Activated T-helper 1 cell treated with anti-CD3 and anti-CD28 coated beads, Interleukin-12 subunit alpha, Interleukin-12 subunit beta, Interleukin-2, Interleukin-4 antibody, amounts not matched to agents 30 ng/mL and 10 ng/mL and 1 ng/mL, durations not matched to agents 14 hours and 24 hours and 36 hours (primary cell): Measurements from ENCODE around the gene MERTK. TPM values are rescaled to one million over a fixed set of nuclear protein-coding genes. Genes with fewer than 3 reads are reported as not detected.
"Not testable (repeated sequence)": the region's sequence is repeated elsewhere in the genome, so short reads cannot be mapped to it uniquely, and the experiment has no call there.

ENCODE experiments used
- DNase-seq: peaks from one replicate; pipeline ENCODE4 v3.0.0; 2021; ENCODE audit warnings: low spot score
- H3K27ac Mint-ChIP-seq: one replicate; pipeline ENCODE4 v1.8.0; 2021; ENCODE audit warnings: mild to moderate bottlenecking, mixed read lengths
- H3K27me3 Mint-ChIP-seq: one replicate; pipeline ENCODE4 v1.8.0; 2022; ENCODE audit warnings: mild to moderate bottlenecking, moderate library complexity, mixed read lengths; ENCODE audit not compliant: insufficient read depth
- H3K36me3 Mint-ChIP-seq: one replicate; pipeline ENCODE4 v1.8.0; 2021; ENCODE audit warnings: low read depth, mixed read lengths
- H3K4me1 Mint-ChIP-seq: one replicate; pipeline ENCODE4 v1.8.0; 2021; ENCODE audit warnings: low read depth, mixed read lengths
- H3K4me3 Mint-ChIP-seq: one replicate; pipeline ENCODE4 v1.8.0; 2021; ENCODE audit warnings: mild to moderate bottlenecking, moderate library complexity, mixed read lengths
- H3K9me3 Mint-ChIP-seq: one replicate; pipeline ENCODE4 v1.8.0; 2021; ENCODE audit warnings: mixed read lengths
- intact Hi-C: fragments of 100-400 bp; cut with micrococcal nuclease; formaldehyde crosslinking; loops from one replicate; pipeline ENCODE4 v1.15.1; 2024
- total RNA-seq: library from RNA; stranded (reverse); gene quantifications from 2 replicates; pipeline ENCODE4 v1.2.3, GENCODE V29; 2022

Gene MERTK
- total RNA-seq, 1 donor from 2014 or later: 1.3 TPM

DNA sequence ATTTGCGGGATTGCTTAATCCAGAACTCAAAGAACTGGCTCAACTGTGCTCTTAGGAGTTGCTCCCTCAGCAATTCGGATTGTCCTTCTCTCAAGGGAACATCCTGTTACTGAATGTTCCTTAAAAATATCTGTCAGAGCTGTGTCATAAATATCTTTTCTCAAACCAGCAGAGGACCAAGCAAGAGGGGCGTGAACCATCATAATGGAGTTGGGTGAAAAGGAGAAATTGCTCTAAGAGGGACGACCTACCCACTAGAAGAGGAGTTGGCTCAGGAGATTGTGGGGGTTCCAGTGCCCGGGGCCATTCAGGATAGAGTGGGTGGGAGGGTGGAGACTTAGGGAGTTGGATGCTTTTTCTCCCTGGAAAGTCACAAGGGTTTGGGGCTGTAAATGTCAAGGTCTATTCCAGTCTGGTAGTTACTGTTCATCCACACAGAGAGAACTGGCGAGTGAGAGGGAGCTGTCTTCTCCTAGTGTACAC, 59.5 kb downstream of the MERTK start:
- H3K27ac Mint-ChIP-seq: no peak overlapping the region
- no peak for DNase-seq
- peaks cover 7% of the 10 kb centered on the region for H3K4me1 Mint-ChIP-seq
- H3K27me3 Mint-ChIP-seq: peaks cover 7% of the 10 kb centered on the region
- H3K4me3 Mint-ChIP-seq: no peak overlapping the region
- intact Hi-C loops: no loop called here
- no peaks in the 10 kb centered on the region for H3K9me3 Mint-ChIP-seq
- no peaks in the 10 kb centered on the region for H3K36me3 Mint-ChIP-seq

DNA sequence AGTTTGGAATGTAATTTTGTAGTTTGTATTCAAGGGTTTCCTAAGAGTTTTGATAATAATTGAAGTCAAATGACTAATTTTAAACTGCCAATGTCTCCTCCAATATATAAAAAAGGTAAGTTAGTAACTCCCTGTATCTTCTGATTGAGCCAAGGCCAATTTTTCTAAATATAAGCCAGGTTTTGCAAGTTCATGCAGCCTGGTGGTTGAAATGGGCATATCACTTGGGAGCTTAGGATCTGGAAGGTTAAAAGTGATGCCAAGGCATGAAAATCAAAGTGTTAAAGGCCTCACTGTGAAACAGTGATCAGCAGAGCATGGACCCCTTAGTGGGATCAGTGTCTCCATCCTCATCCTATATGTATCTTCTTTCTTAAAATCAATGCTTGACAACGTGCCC, 60.5 kb downstream of the MERTK start:
- intact Hi-C loops: no loop called here
- no peak for DNase-seq

GRCh38 chr2:111961663-111962062, 63.3 kb downstream of the MERTK start:
- H3K27me3 Mint-ChIP-seq: peaks cover 6% of the 10 kb centered on the region
- intact Hi-C loops: no loop called here
- no peak overlapping the region for H3K4me3 Mint-ChIP-seq
- no peak overlapping the region for H3K27ac Mint-ChIP-seq
- no peaks in the 10 kb centered on the region for H3K36me3 Mint-ChIP-seq
- no peaks in the 10 kb centered on the region for H3K4me1 Mint-ChIP-seq
- H3K9me3 Mint-ChIP-seq: no peaks in the 10 kb centered on the region
- no peak for DNase-seq

More for the DNA sequence above, 60.5 kb downstream of the MERTK start:
- Mint-ChIP-seq H3K27ac (no peak overlapping the region), H3K4me3 (no peak overlapping the region), H3K27me3 (peaks cover 7% of the 10 kb centered on the region), H3K9me3 (no peaks in the 10 kb centered on the region), H3K36me3 (no peaks in the 10 kb centered on the region), H3K4me1 (no peaks in the 10 kb centered on the region)

DNA sequence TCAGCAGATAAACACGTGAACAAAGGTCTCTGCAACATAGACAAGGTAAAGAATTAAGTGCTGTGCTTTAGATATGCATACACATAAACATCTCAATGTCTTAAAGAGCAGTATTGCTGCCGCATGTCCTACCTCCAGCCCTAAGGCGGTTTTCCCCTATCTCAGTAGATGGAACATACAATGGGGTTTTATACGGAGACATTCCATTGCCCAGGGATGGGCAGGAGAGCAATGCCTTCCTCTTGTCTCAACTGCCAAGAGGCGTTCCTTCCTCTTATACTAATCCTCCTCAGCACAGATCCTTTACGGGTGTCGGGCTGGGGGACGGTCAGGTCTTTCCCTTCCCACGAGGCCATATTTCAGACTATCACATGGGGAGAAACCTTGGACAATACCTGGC, 64.7 kb downstream of the MERTK start:
- H3K27ac Mint-ChIP-seq, H3K9me3 Mint-ChIP-seq, DNase-seq, H3K4me3 Mint-ChIP-seq, intact Hi-C loops, H3K4me1 Mint-ChIP-seq, H3K36me3 Mint-ChIP-seq: not testable (repeated sequence)
- H3K27me3 Mint-ChIP-seq: peaks cover 12% of the 10 kb centered on the region

- H3K27me3 Mint-ChIP-seq: peaks cover 16% of the 10 kb centered on the region
- intact Hi-C loops, H3K36me3 Mint-ChIP-seq, H3K27ac Mint-ChIP-seq, H3K4me3 Mint-ChIP-seq, H3K4me1 Mint-ChIP-seq, DNase-seq, H3K9me3 Mint-ChIP-seq: not testable (repeated sequence)
Measured at GRCh38 chr2:111963508-111963907, 65.1 kb downstream of the MERTK start.

DNA sequence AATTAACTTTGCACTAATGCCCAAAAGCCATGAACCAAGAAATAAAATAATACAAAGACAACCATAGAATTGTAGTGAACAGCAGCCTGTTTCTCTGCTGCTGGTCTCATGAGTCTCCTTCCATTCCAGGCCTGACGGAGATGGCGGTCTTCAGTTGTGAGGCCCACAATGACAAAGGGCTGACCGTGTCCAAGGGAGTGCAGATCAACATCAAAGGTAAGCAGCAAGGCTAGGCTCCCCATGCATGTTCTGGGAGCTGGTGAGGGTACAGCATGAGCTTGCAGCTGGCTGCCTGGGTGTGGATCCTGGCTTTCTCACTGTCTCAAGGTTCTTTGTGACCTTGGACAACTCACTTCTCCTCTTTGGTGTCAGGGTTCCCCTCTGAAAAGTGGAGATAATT, 66.7 kb downstream of the MERTK start:
- intact Hi-C loops: no loop called here
- peaks cover 16% of the 10 kb centered on the region for H3K27me3 Mint-ChIP-seq

DNA sequence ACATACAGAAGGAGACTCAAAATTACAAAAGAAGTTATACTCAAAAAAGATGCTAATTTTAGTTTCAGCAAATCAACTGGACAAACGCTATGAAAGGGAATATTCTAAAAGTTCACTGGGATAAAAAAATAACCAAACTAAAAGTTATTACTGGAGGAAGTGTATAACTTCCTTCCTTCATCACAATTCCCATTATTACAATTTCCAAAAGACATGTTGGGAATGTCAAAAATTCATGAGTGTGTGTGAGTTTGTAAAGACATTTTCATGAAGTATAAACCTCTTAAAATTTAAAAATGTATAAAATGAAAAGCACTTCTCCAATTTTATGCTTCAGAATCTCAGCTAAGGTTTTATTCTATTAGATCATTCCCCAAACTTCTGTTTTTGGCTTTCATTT, 67.8 kb downstream of the MERTK start:
- Mint-ChIP-seq H3K27me3 (peaks cover 14% of the 10 kb centered on the region), H3K9me3 (no peaks in the 10 kb centered on the region), H3K27ac (no peak overlapping the region), H3K4me3 (no peak overlapping the region), H3K36me3 (no peaks in the 10 kb centered on the region), H3K4me1 (no peaks in the 10 kb centered on the region)
- no peak for DNase-seq
- intact Hi-C loops: no loop called here

More for the DNA sequence above, 66.7 kb downstream of the MERTK start:
- Mint-ChIP-seq H3K4me3 (no peak overlapping the region), H3K27ac (no peak overlapping the region), H3K4me1 (no peaks in the 10 kb centered on the region), H3K9me3 (no peaks in the 10 kb centered on the region), H3K36me3 (no peaks in the 10 kb centered on the region)
- no peak for DNase-seq

- intact Hi-C loops: no loop called here
- peaks cover 17% of the 10 kb centered on the region for H3K27me3 Mint-ChIP-seq
- no peak for DNase-seq
- no peak overlapping the region for H3K27ac Mint-ChIP-seq
- no peaks in the 10 kb centered on the region for H3K9me3 Mint-ChIP-seq
- H3K4me1 Mint-ChIP-seq: no peaks in the 10 kb centered on the region
- no peak overlapping the region for H3K4me3 Mint-ChIP-seq
- H3K36me3 Mint-ChIP-seq: no peaks in the 10 kb centered on the region
Measured at GRCh38 chr2:111967018-111967417, 68.6 kb downstream of the MERTK start.

- H3K4me3 Mint-ChIP-seq: no peak overlapping the region
- H3K9me3 Mint-ChIP-seq: no peaks in the 10 kb centered on the region
- DNase-seq: no peak
- no peaks in the 10 kb centered on the region for H3K36me3 Mint-ChIP-seq
- H3K27ac Mint-ChIP-seq: no peak overlapping the region
- H3K4me1 Mint-ChIP-seq: peaks cover 4% of the 10 kb centered on the region
- peaks cover 16% of the 10 kb centered on the region for H3K27me3 Mint-ChIP-seq
- intact Hi-C loops: no loop called here
Measured at GRCh38 chr2:111970453-111970852, 72.0 kb downstream of the MERTK start.

- Mint-ChIP-seq H3K27ac (no peak overlapping the region), H3K36me3 (no peaks in the 10 kb centered on the region)
- no peak for DNase-seq
Measured at GRCh38 chr2:111972955-111973565, 74.7 kb downstream of the MERTK start.

DNA sequence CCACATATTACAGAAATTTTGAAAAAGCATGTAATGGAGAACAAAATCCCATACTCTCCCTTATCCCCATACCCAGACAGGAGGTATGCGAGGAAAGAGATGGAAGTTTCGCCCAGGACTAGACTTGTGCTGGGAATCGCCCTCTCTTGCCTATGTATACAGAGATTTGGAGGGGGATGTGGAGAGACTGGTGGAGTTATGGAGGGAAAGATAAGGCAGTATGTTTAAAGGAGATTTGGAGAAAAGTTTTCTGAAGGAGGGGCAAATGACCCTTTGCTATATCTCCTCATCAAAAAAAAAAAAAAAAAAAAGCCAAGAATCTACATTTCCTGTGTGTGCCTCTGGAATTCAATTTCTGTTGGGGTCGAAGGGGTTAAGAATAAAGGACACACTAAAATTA, 75.3 kb downstream of the MERTK start:
- intact Hi-C loops: no loop called here
- Mint-ChIP-seq H3K27ac (no peak overlapping the region), H3K36me3 (no peaks in the 10 kb centered on the region), H3K9me3 (peaks cover 17% of the 10 kb centered on the region), H3K4me1 (peaks cover 4% of the 10 kb centered on the region), H3K4me3 (no peak overlapping the region), H3K27me3 (peaks cover 13% of the 10 kb centered on the region)
- no peak for DNase-seq

More at GRCh38 chr2:111972955-111973565, 74.7 kb downstream of the MERTK start:
- peaks cover 13% of the 10 kb centered on the region for H3K9me3 Mint-ChIP-seq
- intact Hi-C loops: no loop called here
- peaks cover 16% of the 10 kb centered on the region for H3K27me3 Mint-ChIP-seq
- H3K4me3 Mint-ChIP-seq: no peak overlapping the region
- H3K4me1 Mint-ChIP-seq: peaks cover 4% of the 10 kb centered on the region

- Mint-ChIP-seq H3K27ac (no peak overlapping the region), H3K4me3 (no peak overlapping the region), H3K27me3 (peaks cover 13% of the 10 kb centered on the region), H3K4me1 (peaks cover 4% of the 10 kb centered on the region), H3K36me3 (no peaks in the 10 kb centered on the region), H3K9me3 (peaks cover 17% of the 10 kb centered on the region)
- no peak for DNase-seq
- intact Hi-C loops: no loop called here
Measured at GRCh38 chr2:111975053-111975552, 76.7 kb downstream of the MERTK start.

DNA sequence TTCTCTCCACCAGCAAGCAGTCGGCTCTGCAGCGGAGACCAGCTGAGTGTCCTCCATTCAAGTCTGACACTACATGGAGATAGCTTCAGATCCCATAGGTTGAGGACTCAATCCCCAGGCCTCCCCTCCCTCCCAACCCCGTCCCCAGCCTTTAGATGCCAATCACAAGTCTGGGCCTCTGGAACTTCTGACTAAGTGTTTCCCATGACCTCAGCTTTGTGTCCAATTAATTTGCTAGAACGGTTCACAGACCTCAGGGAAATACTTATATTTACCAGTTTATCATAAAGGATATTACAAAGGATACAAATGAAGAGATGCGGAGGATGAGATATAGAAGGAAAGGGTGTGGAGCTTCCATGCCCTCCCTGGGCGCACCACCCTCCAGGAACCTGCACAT, 77.4 kb downstream of the MERTK start:
- Mint-ChIP-seq H3K36me3 (no peaks in the 10 kb centered on the region), H3K27me3 (peaks cover 13% of the 10 kb centered on the region), H3K4me3 (no peak overlapping the region), H3K9me3 (peaks cover 17% of the 10 kb centered on the region), H3K27ac (no peak overlapping the region), H3K4me1 (peaks cover 4% of the 10 kb centered on the region)
- DNase-seq: no peak
- intact Hi-C loops: no loop called here

DNA sequence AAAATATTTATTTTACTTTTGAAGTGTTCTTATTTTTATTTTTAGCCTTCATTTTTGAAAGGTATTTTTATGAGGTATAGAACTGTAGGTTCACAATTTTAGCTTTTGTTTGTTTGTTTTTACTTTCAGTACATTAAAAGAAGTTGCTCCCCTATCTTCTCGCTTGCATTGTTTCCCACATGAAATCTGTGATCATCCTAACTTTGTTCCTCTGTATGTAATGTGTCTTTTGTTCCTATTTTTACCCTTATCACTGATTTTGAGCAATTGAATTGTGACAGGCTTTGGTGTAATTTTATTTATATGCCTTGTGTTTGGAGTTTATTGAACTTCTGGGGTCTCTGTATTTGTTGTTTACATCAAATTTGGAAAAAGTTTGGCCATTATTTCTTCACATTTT, 78.8 kb downstream of the MERTK start:
- Mint-ChIP-seq H3K4me3 (no peak overlapping the region), H3K4me1 (peaks cover 6% of the 10 kb centered on the region), H3K9me3 (peaks cover 17% of the 10 kb centered on the region), H3K27me3 (peaks cover 7% of the 10 kb centered on the region), H3K36me3 (no peaks in the 10 kb centered on the region), H3K27ac (no peak overlapping the region)
- DNase-seq: no peak
- intact Hi-C loops: no loop called here
